SU-DHL-6 (cell line): Measurements from ENCODE around the gene SPAG9.

Experiments
- EZH2phosphoT487 ChIP-seq: fragments of 200-600 bp; sonication (generic), shearing (Covaris generic); conservative IDR thresholded peaks from 2 replicates; pipeline ENCODE4 v1.6.1; 2018; ENCODE audit warnings: mild to moderate bottlenecking, antibody characterized with exemption, low read length, moderate library complexity, mixed read lengths
- TF ChIP-seq, protein P1 (sequence below): fragments of 200-600 bp; sonication (generic); IDR thresholded peaks from one replicate; pipeline ENCODE4 v1.5.1; 2017; ENCODE audit warnings: antibody characterized with exemption, mild to moderate bottlenecking, low read length, moderate library complexity; ENCODE audit not compliant: insufficient read depth, poor library complexity, severe bottlenecking

DNA sequence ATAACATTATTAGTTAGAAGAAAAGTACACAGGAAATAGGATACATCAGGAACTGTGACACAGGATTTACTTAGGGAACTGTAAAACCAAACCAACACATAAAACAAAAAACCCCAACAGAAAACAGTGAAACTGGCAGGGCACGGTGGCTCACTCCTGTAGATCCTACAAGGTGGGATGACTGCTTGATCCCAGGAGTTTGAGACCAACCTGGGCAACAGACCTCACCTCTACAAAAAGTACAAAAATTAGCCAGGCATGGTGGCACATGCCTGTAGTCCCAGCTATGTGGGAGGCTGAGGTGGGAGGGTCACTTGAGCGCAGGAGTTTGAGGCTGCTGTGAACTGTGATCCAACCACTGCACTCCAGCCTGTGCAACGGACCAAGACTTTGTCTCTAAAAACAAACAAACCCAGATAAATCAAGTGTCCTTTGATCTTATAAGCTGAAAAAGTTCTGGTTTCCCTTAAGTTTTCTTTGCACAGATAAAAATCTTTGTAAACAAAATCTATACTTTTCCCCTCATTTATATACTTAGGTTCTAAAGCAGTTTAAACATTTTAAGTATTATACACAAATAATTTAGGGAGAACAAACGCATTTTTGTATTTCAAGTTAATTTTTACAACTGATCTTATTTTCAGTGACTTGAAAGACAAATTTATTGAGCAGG, 143.0 kb downstream of the SPAG9 start:
- TF ChIP-seq, protein P1, sequence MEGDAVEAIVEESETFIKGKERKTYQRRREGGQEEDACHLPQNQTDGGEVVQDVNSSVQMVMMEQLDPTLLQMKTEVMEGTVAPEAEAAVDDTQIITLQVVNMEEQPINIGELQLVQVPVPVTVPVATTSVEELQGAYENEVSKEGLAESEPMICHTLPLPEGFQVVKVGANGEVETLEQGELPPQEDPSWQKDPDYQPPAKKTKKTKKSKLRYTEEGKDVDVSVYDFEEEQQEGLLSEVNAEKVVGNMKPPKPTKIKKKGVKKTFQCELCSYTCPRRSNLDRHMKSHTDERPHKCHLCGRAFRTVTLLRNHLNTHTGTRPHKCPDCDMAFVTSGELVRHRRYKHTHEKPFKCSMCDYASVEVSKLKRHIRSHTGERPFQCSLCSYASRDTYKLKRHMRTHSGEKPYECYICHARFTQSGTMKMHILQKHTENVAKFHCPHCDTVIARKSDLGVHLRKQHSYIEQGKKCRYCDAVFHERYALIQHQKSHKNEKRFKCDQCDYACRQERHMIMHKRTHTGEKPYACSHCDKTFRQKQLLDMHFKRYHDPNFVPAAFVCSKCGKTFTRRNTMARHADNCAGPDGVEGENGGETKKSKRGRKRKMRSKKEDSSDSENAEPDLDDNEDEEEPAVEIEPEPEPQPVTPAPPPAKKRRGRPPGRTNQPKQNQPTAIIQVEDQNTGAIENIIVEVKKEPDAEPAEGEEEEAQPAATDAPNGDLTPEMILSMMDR: no peak
- no peak for TF ChIP-seq EZH2phosphoT487
